Breast epithelium (tissue), 4 donors: Measurements from ENCODE around the gene LIF. TPM values are rescaled to one million over a fixed set of nuclear protein-coding genes. Genes with fewer than 3 reads are reported as not detected.

Experiments used
- DNase-seq, 2 donors: peaks; one replicate each; pipeline ENCODE4 v3.0.0-alpha.2; 2019; ENCODE audit warnings: low spot score in 2 of 2
- H3K27ac ChIP-seq, 2 donors: fragments of 200-600 bp; sonication (generic) in 1 of 2; one replicate each; pipeline ENCODE4 v1.5.1; 2016 to 2019; ENCODE audit warnings: mild to moderate bottlenecking in 1 of 2
- H3K27me3 ChIP-seq, 2 donors: fragments of 200-600 bp; sonication (generic) in 1 of 2; one replicate each; pipeline versions ENCODE4 v1.5.1 to v1.6.0; 2017 to 2019; ENCODE audit warnings: control low read depth in 1 of 2, mild to moderate bottlenecking in 1 of 2
- H3K36me3 ChIP-seq: fragments of 200-600 bp; one replicate; pipeline ENCODE4 v1.5.1; 2019
- H3K4me1 ChIP-seq, 2 donors: fragments of 200-600 bp; sonication (generic); one replicate each; pipeline ENCODE4 v1.5.1; 2016 to 2019; ENCODE audit warnings: control low read depth in 1 of 2
- H3K4me3 ChIP-seq, 3 donors: fragments of 200-600 bp; sonication (generic); 1 replicate in 2 of 3; 2 replicates in 1 of 3; pipeline ENCODE4 v1.5.1; 2016 to 2019; ENCODE audit warnings: mild to moderate bottlenecking in 3 of 3, moderate library complexity in 2 of 3
- H3K9me3 ChIP-seq, 2 donors: fragments of 200-600 bp; sonication (generic) in 1 of 2; one replicate each; pipeline ENCODE4 v1.5.1; 2016 to 2019; ENCODE audit warnings: control low read depth in 1 of 2
- POLR2A ChIP-seq: fragments of 450-650 bp; IDR thresholded peaks from one replicate; pipeline ENCODE4 v1.6.1; 2016; ENCODE audit warnings: antibody characterized with exemption, mild to moderate bottlenecking, moderate library complexity
- POLR2AphosphoS5 ChIP-seq, 3 donors: sonication (generic); formaldehyde crosslinking; IDR thresholded peaks; one replicate each; pipeline ENCODE4 v1.6.1; 2017; ENCODE audit warnings: antibody characterized with exemption in 3 of 3
- intact Hi-C: fragments of 100-400 bp; cut with DNase I; formaldehyde crosslinking; loops from one replicate; pipeline ENCODE4 v1.15.1; 2023; ENCODE audit warnings: low total_unique reads
- total RNA-seq, 3 donors: library from RNA; depleted of rRNA; stranded (reverse); fragments of >200 nt; gene quantifications; one replicate each; pipeline ENCODE4 v1.1.0, GENCODE V29; 2016
- TF ChIP-seq, protein P1 (sequence below), 3 donors: fragments of 450-650 bp; IDR thresholded peaks; one replicate each; pipeline ENCODE4 v1.5.1; 2016 to 2017; ENCODE audit warnings: antibody characterized with exemption in 3 of 3, mild to moderate bottlenecking in 3 of 3, moderate library complexity in 3 of 3

LIF gene
- total RNA-seq, 3 donors from 2014 or later: 1.4 to 9.5 (median 1.6) TPM

DNA sequence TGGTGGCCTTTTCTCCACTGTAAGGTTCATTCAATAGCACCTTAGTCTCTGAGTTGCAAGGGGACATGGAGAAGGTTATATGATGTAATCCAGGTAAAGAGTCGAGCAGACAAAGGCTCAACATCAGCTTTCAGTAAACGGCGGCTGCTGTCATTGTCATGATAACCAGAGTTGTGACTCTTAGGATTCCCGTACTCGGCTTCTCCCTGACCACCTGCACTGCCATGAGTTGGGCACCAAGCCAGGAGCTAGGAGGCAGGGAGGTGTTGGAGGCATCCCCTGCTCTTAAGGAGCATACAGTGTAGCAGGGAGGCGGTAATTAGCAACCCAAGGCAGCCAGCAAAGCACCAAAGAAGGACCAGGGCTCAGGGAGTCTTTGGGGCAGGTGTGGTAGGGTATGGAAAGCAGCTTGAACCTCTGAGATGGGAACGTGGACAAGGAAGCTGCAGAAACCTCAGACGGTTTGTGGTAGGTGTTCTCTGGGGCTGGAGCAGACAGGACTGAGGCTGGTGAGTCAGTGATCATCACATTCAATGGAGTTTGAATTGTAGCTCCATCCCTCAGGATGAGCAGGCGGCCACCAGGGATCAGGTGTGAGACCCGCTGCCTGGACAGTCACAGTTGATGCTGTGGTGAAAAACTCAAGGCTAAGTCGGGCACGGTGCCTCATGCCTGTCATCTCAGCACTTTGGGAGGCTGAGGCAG lies 31.7 kb downstream of the LIF start:
- Histone ChIP-seq H3K4me1 (peaks cover 4 to 14% of the 10 kb centered on the region in 2 donors), H3K4me3 (no peak overlapping the region), H3K9me3 (no peaks in the 10 kb centered on the region), H3K27ac (peak overlapping the region in 1 of 2 donors; percentile 17), H3K27me3 (no peaks in the 10 kb centered on the region), H3K36me3 (no peaks in the 10 kb centered on the region)
- intact Hi-C loops: no loop called here
- TF ChIP-seq, protein P1, sequence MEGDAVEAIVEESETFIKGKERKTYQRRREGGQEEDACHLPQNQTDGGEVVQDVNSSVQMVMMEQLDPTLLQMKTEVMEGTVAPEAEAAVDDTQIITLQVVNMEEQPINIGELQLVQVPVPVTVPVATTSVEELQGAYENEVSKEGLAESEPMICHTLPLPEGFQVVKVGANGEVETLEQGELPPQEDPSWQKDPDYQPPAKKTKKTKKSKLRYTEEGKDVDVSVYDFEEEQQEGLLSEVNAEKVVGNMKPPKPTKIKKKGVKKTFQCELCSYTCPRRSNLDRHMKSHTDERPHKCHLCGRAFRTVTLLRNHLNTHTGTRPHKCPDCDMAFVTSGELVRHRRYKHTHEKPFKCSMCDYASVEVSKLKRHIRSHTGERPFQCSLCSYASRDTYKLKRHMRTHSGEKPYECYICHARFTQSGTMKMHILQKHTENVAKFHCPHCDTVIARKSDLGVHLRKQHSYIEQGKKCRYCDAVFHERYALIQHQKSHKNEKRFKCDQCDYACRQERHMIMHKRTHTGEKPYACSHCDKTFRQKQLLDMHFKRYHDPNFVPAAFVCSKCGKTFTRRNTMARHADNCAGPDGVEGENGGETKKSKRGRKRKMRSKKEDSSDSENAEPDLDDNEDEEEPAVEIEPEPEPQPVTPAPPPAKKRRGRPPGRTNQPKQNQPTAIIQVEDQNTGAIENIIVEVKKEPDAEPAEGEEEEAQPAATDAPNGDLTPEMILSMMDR (IDR thresholded peaks at IDR 0.05): no peak
- TF ChIP-seq POLR2AphosphoS5 (IDR thresholded peaks at IDR 0.05) (no peak), POLR2A (no peak)
- DNase-seq: no peak

DNA sequence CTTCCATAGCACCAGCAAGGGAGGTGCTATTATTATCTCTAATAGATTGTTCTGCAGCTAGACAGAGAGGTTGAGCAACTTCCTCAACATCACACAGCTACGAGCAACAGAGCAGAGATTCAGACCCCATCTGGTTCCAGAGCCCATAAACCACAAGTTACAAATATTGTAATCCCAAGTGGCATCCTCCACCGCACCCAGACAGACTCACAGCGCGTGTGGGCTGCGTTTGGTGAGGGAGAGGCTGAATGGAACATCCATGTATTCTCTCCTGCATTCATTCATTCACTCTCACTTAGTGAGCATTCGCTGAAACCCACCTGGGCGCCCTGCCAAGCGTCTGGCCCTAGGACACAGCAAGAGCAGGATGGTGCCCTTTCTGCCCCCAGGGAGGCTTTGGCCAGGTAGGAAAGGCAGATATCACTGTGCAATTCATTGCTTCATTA lies 33.5 kb downstream of the LIF start:
- H3K36me3 ChIP-seq: no peaks in the 10 kb centered on the region
- peak overlapping the region; percentile 80 to 81 for H3K27ac ChIP-seq
- intact Hi-C loops: no loop called here
- H3K4me3 ChIP-seq: no peak overlapping the region
- no peaks in the 10 kb centered on the region for H3K9me3 ChIP-seq
- no peak for DNase-seq
- no peaks in the 10 kb centered on the region for H3K27me3 ChIP-seq
- TF ChIP-seq POLR2A: no peak
- TF ChIP-seq, protein P1 (IDR thresholded peaks at IDR 0.05): no peak
- TF ChIP-seq POLR2AphosphoS5 (IDR thresholded peaks at IDR 0.05): no peak
- H3K4me1 ChIP-seq: peaks cover 10 to 11% of the 10 kb centered on the region in 2 donors

DNA sequence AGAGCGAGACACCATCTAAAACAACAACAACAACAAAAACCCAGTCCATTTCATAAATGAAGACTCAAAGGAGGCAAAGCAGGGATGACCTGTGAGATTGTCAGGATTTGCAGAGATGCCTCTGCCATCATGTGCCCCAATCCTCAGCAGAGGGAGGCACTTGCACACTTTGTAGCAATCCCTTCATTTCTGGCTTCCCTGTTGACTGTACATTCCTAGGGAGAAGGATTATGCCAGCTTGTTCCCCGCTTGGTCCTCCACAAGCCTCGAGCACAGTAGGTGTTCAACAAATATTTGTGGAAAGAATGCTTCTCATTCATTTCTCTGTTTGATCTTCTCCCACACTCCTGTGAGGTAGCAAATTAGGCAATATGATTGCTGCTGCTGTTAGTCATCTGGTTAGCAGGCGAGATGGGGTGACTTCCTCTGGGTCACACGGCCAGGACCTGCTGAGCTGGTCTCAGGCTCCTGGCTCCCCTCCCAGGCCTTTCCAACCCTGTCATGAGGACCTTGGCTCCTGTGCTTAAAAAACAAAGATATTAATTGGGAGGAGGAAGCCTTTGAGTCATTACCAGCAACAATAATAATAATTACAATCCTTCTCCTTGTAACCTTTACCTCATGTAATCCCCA lies 34.1 kb downstream of the LIF start:
- TF ChIP-seq, protein P1 (IDR thresholded peaks at IDR 0.05): no peak
- peak; percentile 45 to 80 (median 78) for TF ChIP-seq POLR2AphosphoS5 (IDR thresholded peaks at IDR 0.05)
- Histone ChIP-seq H3K27me3 (no peaks in the 10 kb centered on the region), H3K9me3 (no peaks in the 10 kb centered on the region), H3K27ac (peak overlapping the region; percentile 80 to 81), H3K36me3 (no peaks in the 10 kb centered on the region), H3K4me3 (no peak overlapping the region), H3K4me1 (peaks cover 9 to 11% of the 10 kb centered on the region in 2 donors)
- intact Hi-C loops: no loop called here
- DNase-seq: peak; percentile 86 to 95

DNA sequence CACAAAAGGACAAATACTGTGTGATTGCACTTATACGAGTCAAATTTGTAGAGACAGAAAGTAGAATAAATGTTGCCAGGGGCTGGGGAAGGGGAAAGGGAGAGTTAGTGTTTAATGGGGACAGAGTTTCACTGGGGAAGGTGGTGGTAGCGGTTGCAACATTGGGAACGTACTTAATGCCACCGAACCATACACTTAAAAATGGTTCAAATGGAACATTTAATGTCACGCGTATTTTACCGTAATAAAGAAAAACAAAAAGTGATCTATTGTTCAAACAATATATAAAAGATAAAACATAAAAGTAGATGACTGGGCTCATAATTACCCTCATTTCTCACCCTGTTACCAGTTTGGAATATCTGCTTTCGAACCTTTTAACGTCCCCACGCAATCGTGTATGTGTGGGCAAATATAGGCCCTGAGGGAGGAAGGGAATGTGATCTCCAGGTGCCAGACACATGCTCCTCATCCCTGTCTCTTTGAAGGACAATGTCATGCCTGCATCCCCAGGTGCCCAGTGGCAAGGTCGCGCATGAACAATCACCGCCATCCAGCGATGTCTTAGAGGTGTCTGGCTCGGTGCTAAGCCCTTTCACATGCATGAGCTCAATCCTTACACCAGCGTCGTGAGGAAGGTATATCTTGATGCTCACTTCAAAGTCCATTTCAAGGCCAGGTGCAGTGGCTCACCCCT lies 35.3 kb downstream of the LIF start:
- Histone ChIP-seq H3K27me3 (no peaks in the 10 kb centered on the region), H3K4me3 (no peak overlapping the region), H3K4me1 (peaks cover 9 to 11% of the 10 kb centered on the region in 2 donors), H3K27ac (peak overlapping the region; percentile 80 to 81), H3K36me3 (no peaks in the 10 kb centered on the region), H3K9me3 (no peaks in the 10 kb centered on the region)
- TF ChIP-seq, protein P1 (IDR thresholded peaks at IDR 0.05): no peak
- TF ChIP-seq POLR2A: no peak
- no peak for TF ChIP-seq POLR2AphosphoS5 (IDR thresholded peaks at IDR 0.05)
- no peak for DNase-seq
- intact Hi-C loops: no loop called here
